Osteocyte (in vitro differentiated cells): ENCODE data around the gene DLK2. TPM values are rescaled to one million over a fixed set of nuclear protein-coding genes. Genes with fewer than 3 reads are reported as not detected.
"Not testable (repeated sequence)": the region's sequence is repeated elsewhere in the genome, so short reads cannot be mapped to it uniquely, and the experiment has no call there.

ENCODE experiments used
- DNase-seq: peaks from one replicate; pipeline ENCODE4 v3.0.0; 2021; ENCODE audit warnings: mixed read lengths; ENCODE audit not compliant: unreplicated experiment; ENCODE audit errors: extremely low spot score
- H3K27ac Mint-ChIP-seq: one replicate; pipeline ENCODE4 v1.8.0; 2021; ENCODE audit warnings: mild to moderate bottlenecking, mixed read lengths; ENCODE audit not compliant: unreplicated experiment
- H3K27me3 Mint-ChIP-seq: one replicate; pipeline ENCODE4 v1.8.0; 2021; ENCODE audit warnings: mixed read lengths; ENCODE audit not compliant: unreplicated experiment
- H3K36me3 Mint-ChIP-seq: one replicate; pipeline ENCODE4 v1.8.0; 2021; ENCODE audit warnings: mixed read lengths; ENCODE audit not compliant: unreplicated experiment
- H3K4me1 Mint-ChIP-seq: one replicate; pipeline ENCODE4 v1.8.0; 2021; ENCODE audit warnings: mixed read lengths; ENCODE audit not compliant: unreplicated experiment
- H3K4me3 Mint-ChIP-seq: one replicate; pipeline ENCODE4 v1.8.0; 2021; ENCODE audit warnings: mild to moderate bottlenecking, moderate library complexity, mixed read lengths; ENCODE audit not compliant: unreplicated experiment
- H3K9me3 Mint-ChIP-seq: one replicate; pipeline ENCODE4 v1.8.0; 2021; ENCODE audit warnings: mixed read lengths; ENCODE audit not compliant: unreplicated experiment
- CTCF ChIP-seq: fragments of 200-600 bp; sonication (generic); IDR thresholded peaks from 2 replicates; pipeline ENCODE4 v1.5.0; 2021; ENCODE audit warnings: antibody characterized with exemption, mild to moderate bottlenecking, moderate library complexity
- total RNA-seq: library from RNA; stranded (reverse); gene quantifications from 2 replicates; pipeline ENCODE4 v1.2.1, GENCODE V29; 2021

The DLK2 gene
- total RNA-seq, 1 donor from 2014 or later, result 0.43 TPM

- no peak for DNase-seq
- Mint-ChIP-seq H3K36me3 (no peaks in the 10 kb centered on the region), H3K27ac (no peak overlapping the region), H3K4me3 (no peak overlapping the region), H3K9me3 (no peaks in the 10 kb centered on the region), H3K4me1 (peaks cover 3% of the 10 kb centered on the region), H3K27me3 (peaks cover 31% of the 10 kb centered on the region)
- TF ChIP-seq CTCF, result no peak
These were observed 6.6 kb upstream of the DLK2 start for GRCh38 chr6:43461936-43462335.

DNA sequence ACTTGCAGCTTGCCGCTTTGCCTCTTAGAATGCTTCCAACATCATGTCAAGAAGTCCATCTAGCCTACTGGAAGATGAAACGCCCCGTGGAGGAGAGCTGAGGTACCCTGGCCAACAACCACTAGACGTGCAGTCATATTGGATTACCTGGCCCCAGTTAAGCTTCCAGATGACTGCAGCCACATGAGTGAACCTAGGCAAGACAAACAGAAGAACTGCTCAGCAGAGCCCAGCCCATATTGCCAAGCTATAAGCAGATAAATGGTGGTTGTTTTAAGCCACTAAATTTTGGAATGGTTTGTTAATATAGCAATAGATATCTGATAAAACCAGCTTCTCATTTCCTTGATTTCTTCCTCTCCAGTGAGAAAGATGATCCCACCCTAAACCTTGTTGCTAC is 4.7 kb upstream of the DLK2 start:
- Mint-ChIP-seq H3K27ac (no peak overlapping the region), H3K9me3 (no peaks in the 10 kb centered on the region), H3K4me3 (no peak overlapping the region), H3K36me3 (no peaks in the 10 kb centered on the region), H3K4me1 (peaks cover 12% of the 10 kb centered on the region), H3K27me3 (peaks cover 45% of the 10 kb centered on the region)
- DNase-seq, result no peak
- no peak for TF ChIP-seq CTCF

DNA sequence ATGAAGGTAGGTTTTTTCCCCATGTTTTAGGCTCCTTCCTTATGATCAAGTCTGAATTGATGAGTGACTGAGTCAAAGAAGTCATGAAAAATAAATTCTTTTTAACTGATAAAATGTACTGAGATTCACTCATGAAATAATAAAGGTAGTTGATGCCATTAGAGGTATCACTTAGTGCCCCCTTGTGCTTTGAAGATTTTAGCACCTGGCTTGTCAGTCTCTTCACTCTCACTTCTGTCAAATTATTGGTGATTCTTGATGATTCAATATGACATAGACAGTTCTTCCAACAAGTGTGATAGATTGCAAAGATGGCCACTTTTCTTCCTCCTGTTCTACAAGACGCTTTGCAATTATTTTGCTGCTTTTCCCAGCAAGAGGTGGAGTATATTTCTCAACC is 4.2 kb upstream of the DLK2 start:
- Mint-ChIP-seq H3K4me3 (no peak overlapping the region), H3K27ac (no peak overlapping the region), H3K4me1 (peaks cover 13% of the 10 kb centered on the region), H3K36me3 (no peaks in the 10 kb centered on the region), H3K9me3 (no peaks in the 10 kb centered on the region), H3K27me3 (peaks cover 45% of the 10 kb centered on the region)
- TF ChIP-seq CTCF, result no peak
- DNase-seq, result no peak

- peaks cover 19% of the 10 kb centered on the region for H3K4me1 Mint-ChIP-seq
- not testable (repeated sequence) for H3K9me3 Mint-ChIP-seq, H3K36me3 Mint-ChIP-seq, H3K4me3 Mint-ChIP-seq, DNase-seq, H3K27ac Mint-ChIP-seq
- H3K27me3 Mint-ChIP-seq, result peaks cover 44% of the 10 kb centered on the region
These were observed 2.8 kb upstream of the DLK2 start for GRCh38 chr6:43458154-43458553.

DNA sequence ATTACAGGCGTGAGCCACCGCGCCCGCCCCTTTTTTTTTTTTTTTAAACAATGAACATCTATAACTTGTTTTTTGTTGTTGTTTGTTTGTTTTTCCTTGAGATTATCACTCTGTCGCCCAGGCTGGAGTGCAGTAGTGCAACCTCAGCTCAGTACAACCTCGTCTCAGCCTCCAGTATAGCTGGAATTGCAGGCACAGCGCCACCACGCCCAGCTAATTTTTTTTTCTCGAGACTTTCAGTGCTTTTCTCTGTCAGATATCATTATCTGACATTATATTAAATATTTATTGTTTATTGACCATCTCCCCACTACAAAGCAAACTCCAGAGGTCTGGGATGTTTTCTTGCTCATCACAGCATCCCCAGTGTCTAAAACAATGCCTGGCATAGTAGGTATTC is 2.3 kb upstream of the DLK2 start:
- peak; percentile 14 for TF ChIP-seq CTCF
- Mint-ChIP-seq H3K27ac (no peak overlapping the region), H3K4me1 (peaks cover 19% of the 10 kb centered on the region), H3K27me3 (peaks cover 40% of the 10 kb centered on the region), H3K9me3 (no peaks in the 10 kb centered on the region), H3K36me3 (peaks cover under 1% of the 10 kb centered on the region), H3K4me3 (no peak overlapping the region)
- DNase-seq, result no peak
